Measurements from ENCODE around the gene TRIM33. TPM values are rescaled to one million over a fixed set of nuclear protein-coding genes. Genes with fewer than 3 reads are reported as not detected.

Gene TRIM33
- total and polyA plus RNA-seq, 2 donors (not counting 3 experiments of a cell fraction or from before 2014, with no cell fraction given), result 10.3 to 29.1 TPM

GRCh38 chr1:114467491-114467890 lies 43.5 kb downstream of the TRIM33 start:
- Histone ChIP-seq H2AFZ (ENCODE audit: low read depth, low read length) (no peak overlapping the region), H3K27me3 (ENCODE audit: control insufficient read depth in 2 of 2, insufficient read depth in 2 of 2, low read length in 2 of 2) (no peaks in the 10 kb centered on the region), H3K79me2 (ENCODE audit: control insufficient read depth, insufficient read depth, low read length) (peaks cover 69% of the 10 kb centered on the region), H3K4me3 (replicated peaks in 1 of 3; ENCODE audit: insufficient read depth in 1 of 3, low read depth in 1 of 3, low read length in 3 of 3) (no peak overlapping the region), H3K27ac (ENCODE audit: insufficient read depth, low read depth, low read length) (no peak overlapping the region), H3K4me1 (ENCODE audit: control insufficient read depth, extremely low read depth, insufficient read depth, low read length) (no peaks in the 10 kb centered on the region), H3K36me3 (ENCODE audit: control insufficient read depth in 2 of 2, extremely low read depth in 1 of 2, insufficient read depth in 2 of 2, low read length in 2 of 2) (no peaks in the 10 kb centered on the region), H3K9me3 (replicated peaks; ENCODE audit: control insufficient read depth, insufficient read depth, low read length) (no peaks in the 10 kb centered on the region), H3K9me1 (replicated peaks; ENCODE audit: control insufficient read depth, extremely low read depth, insufficient read depth, low read length) (no peaks in the 10 kb centered on the region), H4K20me1 (replicated peaks; ENCODE audit: control insufficient read depth, extremely low read depth, insufficient read depth, low read length) (peaks cover 12% of the 10 kb centered on the region), H3K4me2 (ENCODE audit: insufficient read depth, low read length) (no peak overlapping the region), H3K9ac (replicated peaks; ENCODE audit: extremely low read depth, insufficient read depth, low read length) (no peak overlapping the region)
- DNase-seq (ENCODE audit: low read depth, low spot score) (no peak), FAIRE-seq (no peak)
- dilution Hi-C loops (cut with MboI; ENCODE audit: extremely low pct_ligation_motif_present, low sequenced_read_pairs), result no loop called here
- intact Hi-C loops (cut with micrococcal nuclease), result no loop called here
- ChIA-PET CTCF (no interaction called here), POLR2A (no interaction called here)
- TF ChIP-seq POLR2AphosphoS5 (IDR thresholded peaks at IDR 0.05; ENCODE audit: insufficient read depth, low read depth, low read length), result no peak
- no peak for TF ChIP-seq JUN (IDR thresholded peaks at IDR 0.05; ENCODE audit: borderline replicate concordance, insufficient read depth, insufficient read length, low read depth)
- no peak for TF ChIP-seq POLR2A (IDR thresholded peaks at IDR 0.05; ENCODE audit: low read depth, low read length)
- no peak for TF ChIP-seq MYC (IDR thresholded peaks at IDR 0.05; ENCODE audit: low read depth, low read length)
- TF ChIP-seq CTCF (IDR thresholded peaks at IDR 0.05; ENCODE audit: extremely low read depth in 1 of 2, insufficient read depth in 1 of 2, low read depth in 1 of 2, low read length in 2 of 2), result no peak
- TF ChIP-seq FOS (IDR thresholded peaks at IDR 0.05; ENCODE audit: borderline replicate concordance, insufficient read depth, low read length), result no peak
- TF ChIP-seq EZH2 (IDR thresholded peaks at IDR 0.05; ENCODE audit: borderline replicate concordance, low read depth, low read length, severe bottlenecking), result no peak
- no peak for TF ChIP-seq GATA2 (IDR thresholded peaks at IDR 0.05; ENCODE audit: insufficient read depth, insufficient read length, low read depth, low read length)
- BruUV-seq (replicated peaks), result no TSS peak

All from endothelial cell of umbilical vein (primary cell).